Activated CD8-positive, alpha-beta T cell treated with anti-CD3 and anti-CD28 coated beads for 36 hours (primary cell): Measurements from ENCODE around the gene KLHL2. TPM values are rescaled to one million over a fixed set of nuclear protein-coding genes. Genes with fewer than 3 reads are reported as not detected.

Experiments
- ATAC-seq: fragments of 200-7000 bp; cut with Tn5 transposase; one replicate; pipeline ENCODE4 v1.10.0; 2021; ENCODE audit warnings: mild to moderate bottlenecking, moderate library complexity
- CTCF ChIA-PET: fragments of 350-600 bp; sonication (Branson Sonifier 250); formaldehyde crosslinking; loops from one replicate; lab custom pipeline; 2021; ENCODE audit warnings: antibody characterized with exemption; lab: Charles Lee
- POLR2A ChIA-PET: fragments of 350-600 bp; sonication (Branson Sonifier 250); formaldehyde crosslinking; loops from one replicate; lab custom pipeline; 2021; ENCODE audit warnings: antibody characterized with exemption; lab: Charles Lee
- DNase-seq: peaks from one replicate; pipeline ENCODE4 v3.0.0-alpha.2; 2020
- H3K27ac Mint-ChIP-seq: one replicate; pipeline ENCODE4 v1.8.0; 2021; ENCODE audit warnings: mild to moderate bottlenecking, mixed read lengths
- H3K27me3 Mint-ChIP-seq: one replicate; pipeline ENCODE4 v1.8.0; 2021; ENCODE audit warnings: mixed read lengths
- H3K36me3 Mint-ChIP-seq: one replicate; pipeline ENCODE4 v1.8.0; 2021; ENCODE audit warnings: low read depth, mixed read lengths
- H3K4me1 Mint-ChIP-seq: one replicate; pipeline ENCODE4 v1.8.0; 2021; ENCODE audit warnings: low read depth, mixed read lengths
- H3K4me3 Mint-ChIP-seq: one replicate; pipeline ENCODE4 v1.8.0; 2021; ENCODE audit warnings: mild to moderate bottlenecking, moderate library complexity, mixed read lengths
- H3K9me3 Mint-ChIP-seq: one replicate; pipeline ENCODE4 v1.8.0; 2021; ENCODE audit warnings: mixed read lengths
- CTCF ChIP-seq: fragments of 200-600 bp; IDR thresholded peaks from one replicate; pipeline ENCODE4 v1.8.0; 2022; ENCODE audit warnings: antibody characterized with exemption, mild to moderate bottlenecking
- intact Hi-C: fragments of 100-400 bp; cut with micrococcal nuclease; formaldehyde crosslinking; loops from one replicate; pipeline ENCODE4 v1.10.0; 2022
- total RNA-seq, 2 experiments: library from RNA; stranded (reverse); gene quantifications; one replicate each; pipeline ENCODE4 v1.2.3, GENCODE V29; 2021

Gene KLHL2
- total RNA-seq, 2 experiments from 2014 or later: 24.5 to 29.4 TPM

GRCh38 chr4:165343353-165344191, 136.2 kb downstream of the KLHL2 start:
- ChIA-PET POLR2A (interaction anchor here (1.0 kb wide), 1 partner anchor 11 kb away, joined by 3 read pairs; no protein-coding TSS in a partner anchor), CTCF (interaction anchor here (0.6 to 6.7 kb wide), 11 partner anchors 8 to 231 kb away, joined by 3 to 52 read pairs (median 3); partner anchors contain the start of gene TMEM192)
- Mint-ChIP-seq H3K9me3 (no peaks in the 10 kb centered on the region), H3K36me3 (peaks cover 16% of the 10 kb centered on the region), H3K27me3 (no peaks in the 10 kb centered on the region), H3K4me3 (no peak overlapping the region), H3K27ac (peak overlapping the region; percentile 25), H3K4me1 (no peaks in the 10 kb centered on the region)
- TF ChIP-seq CTCF: no peak
- intact Hi-C loops: no loop called here
- ATAC-seq (no peak), DNase-seq (peak; percentile 10)

- POLR2A ChIA-PET: no interaction called here
- DNase-seq: no peak
- intact Hi-C loops: loop anchor here (5.0 kb wide), 1 partner anchor 214 kb away; no protein-coding TSS in a partner anchor
- no peak overlapping the region for H3K4me3 Mint-ChIP-seq
- ATAC-seq: no peak
- H3K36me3 Mint-ChIP-seq: peaks cover 6% of the 10 kb centered on the region
- H3K4me1 Mint-ChIP-seq: no peaks in the 10 kb centered on the region
- CTCF ChIA-PET: interaction anchor here (1.5 to 6.7 kb wide), 2 partner anchors 215 to 233 kb away, joined by 4 to 52 read pairs; partner anchors contain the start of gene TMEM192
- no peaks in the 10 kb centered on the region for H3K9me3 Mint-ChIP-seq
- H3K27me3 Mint-ChIP-seq: no peaks in the 10 kb centered on the region
- TF ChIP-seq CTCF: no peak
- no peak overlapping the region for H3K27ac Mint-ChIP-seq
Observed at GRCh38 chr4:165345666-165346417, 138.5 kb downstream of the KLHL2 start.

GRCh38 chr4:165347647-165348569, 140.5 kb downstream of the KLHL2 start:
- DNase-seq (no peak), ATAC-seq (no peak)
- POLR2A ChIA-PET: no interaction called here
- H3K27me3 Mint-ChIP-seq: no peaks in the 10 kb centered on the region
- CTCF ChIA-PET: interaction anchor here (3.4 to 6.7 kb wide), 2 partner anchors 216 to 217 kb away, joined by 18 to 52 read pairs; no protein-coding TSS in a partner anchor
- H3K27ac Mint-ChIP-seq: no peak overlapping the region
- H3K4me1 Mint-ChIP-seq: no peaks in the 10 kb centered on the region
- H3K36me3 Mint-ChIP-seq: no peaks in the 10 kb centered on the region
- intact Hi-C loops: loop anchor here (5.0 kb wide), 1 partner anchor 216 kb away; no protein-coding TSS in a partner anchor
- TF ChIP-seq CTCF: no peak
- no peaks in the 10 kb centered on the region for H3K9me3 Mint-ChIP-seq
- H3K4me3 Mint-ChIP-seq: no peak overlapping the region

- Mint-ChIP-seq H3K9me3 (no peaks in the 10 kb centered on the region), H3K4me3 (no peak overlapping the region), H3K27me3 (peaks cover 6% of the 10 kb centered on the region), H3K4me1 (no peaks in the 10 kb centered on the region), H3K36me3 (no peaks in the 10 kb centered on the region), H3K27ac (no peak overlapping the region)
- ChIA-PET POLR2A (no interaction called here), CTCF (interaction anchor here (1.0 to 3.4 kb wide), 8 partner anchors 8 to 220 kb away, joined by 3 to 18 read pairs (median 4); no protein-coding TSS in a partner anchor)
- ATAC-seq (no peak), DNase-seq (peak; percentile 26)
- TF ChIP-seq CTCF: no peak
- intact Hi-C loops: no loop called here
Observed at GRCh38 chr4:165351359-165352130, 144.2 kb downstream of the KLHL2 start.
